Measurements from ENCODE around the gene MSANTD1. TPM values are rescaled to one million over a fixed set of nuclear protein-coding genes. Genes with fewer than 3 reads are reported as not detected.

The MSANTD1 gene
- total and polyA plus RNA-seq, 2 of the 8 experiments (the other 6 are each of a cell fraction or from before 2014, with no cell fraction given): 0.23 to 0.45 TPM

GRCh38 chr4:3238721-3239120, 10.2 kb upstream of the MSANTD1 start:
- Histone ChIP-seq H3K9ac (replicated peaks in 1 of 4; ENCODE audit: extremely low read depth in 1 of 4, low read depth in 3 of 4, low read length in 3 of 4) (no peak overlapping the region), H3K27me3 (replicated peaks in 1 of 4; ENCODE audit: control insufficient read depth in 3 of 4, extremely low read depth in 1 of 4, insufficient read depth in 3 of 4, low read length in 3 of 4) (peaks cover 8 to 53% (median 31%) of the 10 kb centered on the region in 4 experiments), H3K27ac (ENCODE audit: low read depth, low read length) (no peak overlapping the region), H3K56ac (replicated peaks; ENCODE audit: insufficient read length, low read depth, low read length) (no peak overlapping the region), H3K79me2 (ENCODE audit: control insufficient read depth in 1 of 2, insufficient read depth in 2 of 2, low read length in 2 of 2) (no peaks in the 10 kb centered on the region), H4K91ac (replicated peaks; ENCODE audit: insufficient read length, low read length) (no peak overlapping the region), H3K79me1 (ENCODE audit: low read depth, low read length) (no peaks in the 10 kb centered on the region; the same call in 1 of the 2 replicates), H2BK20ac (ENCODE audit: low read length) (no peak overlapping the region), H3K23ac (ENCODE audit: insufficient read length) (no peak overlapping the region), H2BK15ac (ENCODE audit: low read length) (no peak overlapping the region), H3K4me3 (ENCODE audit: extremely low read depth in 1 of 4, insufficient read depth in 2 of 4, low read depth in 3 of 4, low read length in 4 of 4) (no peak overlapping the region), H2AK5ac (ENCODE audit: low read depth, low read length) (no peak overlapping the region), H2BK12ac (ENCODE audit: low read depth, low read length) (no peak overlapping the region), H2AFZ (ENCODE audit: low read length) (no peak overlapping the region), H3K18ac (ENCODE audit: extremely low read depth, low read length) (no peak overlapping the region), H3K36me3 (ENCODE audit: control insufficient read depth in 2 of 4, insufficient read depth in 4 of 4, low read length in 3 of 4) (peaks cover 2 to 39% (median 19%) of the 10 kb centered on the region in 4 experiments; a peak in 6 of 8 replicates), H4K20me1 (replicated peaks in 1 of 2; ENCODE audit: control insufficient read depth in 1 of 2, insufficient read depth in 2 of 2, low read length in 2 of 2) (peaks cover 38 to 58% of the 10 kb centered on the region in 2 experiments), H3K14ac (ENCODE audit: insufficient read length) (no peak overlapping the region), H3K9me3 (ENCODE audit: insufficient read depth in 2 of 2, low read depth in 1 of 2, low read length in 1 of 2) (no peaks in the 10 kb centered on the region), H4K5ac (ENCODE audit: insufficient read length, low read depth, low read length) (no peak overlapping the region), H3K4me1 (replicated peaks in 1 of 4; ENCODE audit: control insufficient read depth in 3 of 4, insufficient read depth in 4 of 4, low read length in 3 of 4) (peaks cover 0 to 24% (median 13%) of the 10 kb centered on the region in 4 experiments; a peak in 6 of 7 replicates), H2BK5ac (ENCODE audit: low read depth, low read length) (no peak overlapping the region), H3K4ac (replicated peaks; ENCODE audit: insufficient read length, low read depth, low read length) (no peak overlapping the region), H3K23me2 (ENCODE audit: low read depth, low read length) (no peaks in the 10 kb centered on the region), H2BK120ac (replicated peaks; ENCODE audit: low read depth, low read length) (no peak overlapping the region), H4K8ac (ENCODE audit: extremely low read depth, insufficient read depth, low read length) (no peak overlapping the region; the same call in 1 of the 2 replicates), H3K4me2 (ENCODE audit: insufficient read depth in 1 of 2, low read depth in 2 of 2, low read length in 2 of 2) (no peak overlapping the region; a peak in 1 of 4 replicates)
- CTCF ChIA-PET (ENCODE audit: partially characterized antibody): interaction anchor here (1.3 to 1.7 kb wide), 2 partner anchors 80 to 205 kb away, joined by 3 to 4 read pairs; no protein-coding TSS in a partner anchor
- POLR2A ChIA-PET (ENCODE audit: partially characterized antibody): no interaction called here
- no peak for TF ChIP-seq JUND (IDR thresholded peaks at IDR 0.05; ENCODE audit: low read length)
- no peak for TF ChIP-seq JUN (IDR thresholded peaks at IDR 0.05; ENCODE audit: low read depth, low read length)
- no peak for TF ChIP-seq TEAD4 (IDR thresholded peaks at IDR 0.05; ENCODE audit: low read depth, low read length)
- no peak for TF ChIP-seq SP4 (IDR thresholded peaks at IDR 0.05; ENCODE audit: low read length)
- TF ChIP-seq PHF8 (conservative IDR thresholded peaks at IDR 0.05; ENCODE audit: low read depth, low read length): no peak
- TF ChIP-seq NRF1 (IDR thresholded peaks at IDR 0.05; ENCODE audit: low read depth, low read length): no peak
- TF ChIP-seq KDM1A (IDR thresholded peaks at IDR 0.05; ENCODE audit: borderline replicate concordance, low read length): no peak
- no peak for TF ChIP-seq GTF2F1 (IDR thresholded peaks at IDR 0.05; ENCODE audit: borderline replicate concordance, low read depth, low read length)
- no peak for TF ChIP-seq TBP (IDR thresholded peaks at IDR 0.05; ENCODE audit: low read depth, low read length)
- no peak for DNase-seq (ENCODE audit: low read depth in 1 of 2, low spot score in 2 of 2)
- WGBS, 2 experiments (ENCODE audit: extremely low coverage in 1 of 2, insufficient coverage in 1 of 2, insufficient read length in 1 of 2, insufficient replicate concordance in 2 of 2, low coverage in 1 of 2, low lambda C conversion rate in 2 of 2, missing lambda C conversion rate in 1 of 2): 94% methylated on average over 16 of the region's 18 CpGs; no CpG with 5 or more reads in 1 of the 2 experiments
- FAIRE-seq: no peak

Data from H1 (cell line).